Omental fat pad (tissue), 4 donors: ENCODE data around the gene MOGAT3. TPM values are rescaled to one million over a fixed set of nuclear protein-coding genes. Genes with fewer than 3 reads are reported as not detected.

ENCODE experiments used
- ATAC-seq: fragments of 150-250 bp; one replicate; pipeline ENCODE4 v1.9.1; 2016; ENCODE audit warnings: mild to moderate bottlenecking, moderate library complexity; ENCODE audit not compliant: low FRiP score
- DNase-seq: peaks from one replicate; pipeline ENCODE4 v3.0.0-alpha.2; 2019; ENCODE audit warnings: low spot score
- total RNA-seq, 4 donors: library from RNA; depleted of rRNA; stranded (reverse); fragments of >200 nt; gene quantifications; one replicate each; pipeline ENCODE4 v1.1.0, GENCODE V29; 2016
- TF ChIP-seq, protein P1 (sequence below), 3 donors: fragments of 450-650 bp; IDR thresholded peaks; one replicate each; pipeline ENCODE4 v1.5.1; 2016 to 2017; ENCODE audit warnings: antibody characterized with exemption in 3 of 3, mild to moderate bottlenecking in 3 of 3, moderate library complexity in 2 of 3

MOGAT3 gene
- total RNA-seq, 4 donors from 2014 or later, result not detected

DNA sequence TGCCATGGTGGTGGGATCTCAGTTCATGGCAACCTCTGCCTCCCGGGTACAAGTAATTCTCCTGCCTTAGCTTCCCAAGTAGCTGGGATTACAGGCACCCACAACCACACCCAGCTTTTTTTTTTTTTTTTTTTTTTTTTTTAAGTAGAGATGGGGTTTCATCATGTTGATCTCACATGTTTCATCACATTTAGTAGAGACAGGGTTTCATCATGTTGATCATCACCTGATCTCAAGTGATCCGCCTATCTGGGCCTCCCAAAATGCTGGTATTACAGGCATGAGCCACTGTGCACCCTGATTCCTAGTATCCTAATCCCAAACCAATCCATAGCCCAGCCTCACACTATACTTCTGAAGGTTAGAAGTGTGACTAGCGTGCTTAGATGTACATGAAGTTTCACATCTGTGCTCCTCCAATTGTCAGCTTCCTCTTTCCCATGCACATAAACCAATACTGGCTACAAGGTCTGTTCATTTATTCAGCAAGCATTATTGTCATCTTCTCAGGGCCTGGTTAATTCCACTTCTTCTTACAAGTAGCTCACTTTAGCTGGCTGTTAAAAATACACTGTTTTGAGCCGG is 13.9 kb downstream of the MOGAT3 start:
- ATAC-seq, result no peak
- no peak for DNase-seq
- TF ChIP-seq, protein P1, sequence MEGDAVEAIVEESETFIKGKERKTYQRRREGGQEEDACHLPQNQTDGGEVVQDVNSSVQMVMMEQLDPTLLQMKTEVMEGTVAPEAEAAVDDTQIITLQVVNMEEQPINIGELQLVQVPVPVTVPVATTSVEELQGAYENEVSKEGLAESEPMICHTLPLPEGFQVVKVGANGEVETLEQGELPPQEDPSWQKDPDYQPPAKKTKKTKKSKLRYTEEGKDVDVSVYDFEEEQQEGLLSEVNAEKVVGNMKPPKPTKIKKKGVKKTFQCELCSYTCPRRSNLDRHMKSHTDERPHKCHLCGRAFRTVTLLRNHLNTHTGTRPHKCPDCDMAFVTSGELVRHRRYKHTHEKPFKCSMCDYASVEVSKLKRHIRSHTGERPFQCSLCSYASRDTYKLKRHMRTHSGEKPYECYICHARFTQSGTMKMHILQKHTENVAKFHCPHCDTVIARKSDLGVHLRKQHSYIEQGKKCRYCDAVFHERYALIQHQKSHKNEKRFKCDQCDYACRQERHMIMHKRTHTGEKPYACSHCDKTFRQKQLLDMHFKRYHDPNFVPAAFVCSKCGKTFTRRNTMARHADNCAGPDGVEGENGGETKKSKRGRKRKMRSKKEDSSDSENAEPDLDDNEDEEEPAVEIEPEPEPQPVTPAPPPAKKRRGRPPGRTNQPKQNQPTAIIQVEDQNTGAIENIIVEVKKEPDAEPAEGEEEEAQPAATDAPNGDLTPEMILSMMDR (IDR thresholded peaks at IDR 0.05), result no peak

- DNase-seq, result no peak
- ATAC-seq, result no peak
- TF ChIP-seq, protein P1 (IDR thresholded peaks at IDR 0.05), result no peak
Measured at GRCh38 chr7:101186194-101186593, 14.6 kb downstream of the MOGAT3 start.

DNA sequence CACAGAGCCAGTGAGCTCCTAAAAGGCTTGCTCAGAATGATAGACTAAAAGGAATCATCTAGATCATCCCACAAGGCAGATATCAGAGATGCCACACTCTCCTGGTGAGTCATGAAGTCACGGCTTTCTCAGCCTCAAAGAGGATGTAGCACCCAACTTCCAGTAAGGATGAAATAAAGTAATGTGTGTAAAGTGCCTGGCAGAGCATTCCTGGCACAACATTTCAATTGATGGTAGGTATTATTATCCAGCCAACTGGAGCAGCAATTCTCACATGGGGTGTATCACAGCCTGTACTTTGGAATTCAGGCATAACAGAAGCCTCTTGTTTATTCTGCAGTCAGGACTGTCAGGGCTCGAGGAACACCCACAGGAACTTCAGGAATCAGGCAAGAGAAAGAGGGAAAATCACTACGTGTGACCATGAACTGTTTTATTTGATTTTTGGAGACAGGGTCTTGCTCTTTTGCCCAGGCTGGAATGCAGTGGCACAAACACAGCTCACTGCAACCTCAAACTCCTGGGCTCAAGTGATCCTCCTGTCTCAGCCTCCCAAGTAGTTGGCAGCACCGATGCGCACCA is 15.5 kb downstream of the MOGAT3 start:
- TF ChIP-seq, protein P1 (IDR thresholded peaks at IDR 0.05), result no peak
- no peak for DNase-seq
- ATAC-seq, result peak; percentile 38

DNA sequence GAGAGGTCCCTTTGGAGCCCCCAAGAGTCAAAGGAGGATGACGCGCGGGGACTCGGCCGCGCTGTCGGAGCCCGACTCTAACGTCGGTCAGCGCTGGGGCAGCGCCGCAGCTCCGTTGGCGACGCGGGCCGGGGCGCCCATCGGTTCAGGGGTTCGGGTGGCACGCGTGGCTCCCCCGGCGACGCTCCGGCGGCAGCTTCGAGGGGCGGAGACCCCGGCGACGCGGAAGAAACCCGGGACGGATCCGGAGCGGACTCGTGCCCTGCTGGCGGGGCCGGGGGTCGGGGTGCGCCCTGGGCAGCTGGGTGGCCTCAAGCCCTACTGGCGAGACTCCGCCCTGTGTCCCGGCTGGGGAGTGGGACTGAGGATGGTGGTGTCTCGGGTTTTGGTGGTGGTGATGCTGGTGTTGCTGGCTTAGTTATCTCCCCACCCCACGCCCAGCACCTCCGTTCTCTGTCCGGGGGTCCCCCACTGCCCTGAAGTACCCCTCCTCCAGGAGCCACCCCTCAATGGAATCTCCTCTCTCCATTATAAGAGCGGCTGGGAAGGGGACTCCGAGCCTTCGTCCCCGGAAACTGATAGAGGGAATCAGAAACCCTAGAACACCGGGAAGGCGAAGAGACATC is 20.6 kb downstream of the MOGAT3 start, which contains the start of gene NAT16:
Gene NAT16, minus strand, starts transcription at position 164 of the 626 bp plus-strand sequence. CDS start 5,486 bp downstream, outside the sequence.
- DNase-seq (no peak), ATAC-seq (no peak)
- TF ChIP-seq, protein P1 (IDR thresholded peaks at IDR 0.05), result no peak

DNA sequence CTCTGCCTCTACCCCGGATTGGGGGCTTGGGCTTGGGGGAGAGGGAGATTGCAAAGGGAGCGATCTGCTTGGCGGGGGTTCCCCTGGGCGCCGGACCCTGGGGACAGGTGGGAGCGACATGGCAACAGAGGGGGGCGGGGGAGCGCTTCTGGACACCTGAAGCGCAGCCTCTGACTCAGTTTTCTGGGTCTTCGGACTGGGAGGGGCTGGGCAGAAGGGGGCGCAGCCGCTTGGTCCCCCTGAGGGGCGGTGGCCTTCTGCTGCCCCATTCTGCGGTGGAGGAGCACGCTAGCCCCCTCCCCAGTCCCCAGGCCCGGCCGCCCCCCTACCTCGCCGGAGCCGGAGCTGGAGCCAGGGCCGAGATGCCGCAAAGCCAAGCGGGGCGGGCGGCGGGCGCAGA is 21.1 kb downstream of the MOGAT3 start:
- TF ChIP-seq, protein P1 (IDR thresholded peaks at IDR 0.05), result no peak
- DNase-seq, result no peak
- no peak for ATAC-seq

DNA sequence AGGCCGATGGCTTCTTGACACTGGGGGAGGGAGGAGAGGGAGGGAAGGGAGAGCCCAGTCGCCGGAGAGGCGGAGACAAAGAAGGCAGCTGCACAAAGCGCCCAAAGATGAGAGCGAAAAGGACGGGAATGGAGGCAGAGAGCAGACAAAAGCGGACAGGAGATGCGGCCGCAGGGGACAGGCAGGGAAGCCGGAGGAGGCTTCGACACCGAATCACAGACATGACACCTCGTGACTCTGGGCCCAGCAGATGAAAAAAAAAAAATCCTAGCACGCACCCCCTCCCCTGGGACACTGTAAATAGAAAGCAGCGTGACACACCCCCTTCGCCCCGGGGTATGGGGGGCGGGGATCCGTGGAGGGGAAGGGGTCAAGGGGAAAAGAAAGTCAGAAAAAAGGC is 21.7 kb downstream of the MOGAT3 start:
- TF ChIP-seq, protein P1 (IDR thresholded peaks at IDR 0.05), result no peak
- no peak for DNase-seq
- no peak for ATAC-seq

- TF ChIP-seq, protein P1 (IDR thresholded peaks at IDR 0.05), result no peak
- ATAC-seq, result no peak
Measured at GRCh38 chr7:101177644-101178043, 23.2 kb downstream of the MOGAT3 start.

More at GRCh38 chr7:101177644-101178043, 23.2 kb downstream of the MOGAT3 start:
- DNase-seq, result no peak
